ENCODE results near the gene HOXC10.

The HOXC10 gene

GRCh38 chr12:53982648-53983567, 2.0 kb upstream of the HOXC10 start:
- TF ChIP-seq EZH2 (IDR thresholded peaks at IDR 0.05) (no peak), POLR2AphosphoS5 (IDR thresholded peaks at IDR 0.05; ENCODE audit: borderline replicate concordance, low read depth, low read length) (no peak), FOXP2 (optimal IDR thresholded peaks at IDR 0.05; ENCODE audit: control extremely low read depth, extremely low read length, insufficient read depth) (no peak)
- Histone ChIP-seq H3K36me3 (ENCODE audit: insufficient read depth, low read length) (no peaks in the 10 kb centered on the region), H3K4me3 (no peak overlapping the region; the same call in 1 of the 2 replicates), H3K27ac (peak overlapping the region; percentile 83; the same call in 1 of the 2 replicates), H3K9ac (ENCODE audit: insufficient read length) (peak overlapping the region; percentile 71), H3K9me3 (ENCODE audit: low read depth, low read length) (no peaks in the 10 kb centered on the region)
- DNase-seq (ENCODE audit: low read depth, low spot score): no peak

GRCh38 chr12:53983568-53983949, 1.4 kb upstream of the HOXC10 start:
- H3K9me3 ChIP-seq (ENCODE audit: low read depth, low read length): no peaks in the 10 kb centered on the region
- H3K36me3 ChIP-seq (ENCODE audit: insufficient read depth, low read length): no peaks in the 10 kb centered on the region
- peak overlapping the region; percentile 72 for H3K27ac ChIP-seq
- H3K4me3 ChIP-seq: peak overlapping the region; percentile 72
- no peak for DNase-seq (ENCODE audit: low read depth, low spot score)
- TF ChIP-seq POLR2AphosphoS5 (IDR thresholded peaks at IDR 0.05; ENCODE audit: borderline replicate concordance, low read depth, low read length) (no peak), FOXP2 (optimal IDR thresholded peaks at IDR 0.05; ENCODE audit: control extremely low read depth, extremely low read length, insufficient read depth) (no peak), EZH2 (IDR thresholded peaks at IDR 0.05) (no peak)
- peak overlapping the region; percentile 71 for H3K9ac ChIP-seq (ENCODE audit: insufficient read length)

- TF ChIP-seq POLR2AphosphoS5 (IDR thresholded peaks at IDR 0.05; ENCODE audit: borderline replicate concordance, low read depth, low read length) (no peak), EZH2 (IDR thresholded peaks at IDR 0.05) (no peak), FOXP2 (optimal IDR thresholded peaks at IDR 0.05; ENCODE audit: control extremely low read depth, extremely low read length, insufficient read depth) (no peak)
- Histone ChIP-seq H3K27ac (peak overlapping the region; percentile 72), H3K36me3 (ENCODE audit: insufficient read depth, low read length) (no peaks in the 10 kb centered on the region), H3K4me3 (peak overlapping the region; percentile 72), H3K9ac (ENCODE audit: insufficient read length) (peak overlapping the region; percentile 71), H3K9me3 (ENCODE audit: low read depth, low read length) (no peaks in the 10 kb centered on the region)
- DNase-seq (ENCODE audit: low read depth, low spot score): no peak
These were observed 885 bp upstream of the HOXC10 start for GRCh38 chr12:53983950-53984572.

GRCh38 chr12:53985692-53985993, 697 bp downstream of the HOXC10 start:
- DNase-seq (ENCODE audit: low read depth, low spot score): no peak
- peak overlapping the region; percentile 79 for H3K9ac ChIP-seq (ENCODE audit: insufficient read length)
- no peaks in the 10 kb centered on the region for H3K9me3 ChIP-seq (ENCODE audit: low read depth, low read length)
- no peaks in the 10 kb centered on the region for H3K36me3 ChIP-seq (ENCODE audit: insufficient read depth, low read length)
- H3K27ac ChIP-seq: no peak overlapping the region
- TF ChIP-seq EZH2 (IDR thresholded peaks at IDR 0.05) (no peak), FOXP2 (optimal IDR thresholded peaks at IDR 0.05; ENCODE audit: control extremely low read depth, extremely low read length, insufficient read depth) (no peak), POLR2AphosphoS5 (IDR thresholded peaks at IDR 0.05; ENCODE audit: borderline replicate concordance, low read depth, low read length) (no peak)
- H3K4me3 ChIP-seq: peak overlapping the region; percentile 82

- TF ChIP-seq POLR2AphosphoS5 (IDR thresholded peaks at IDR 0.05; ENCODE audit: borderline replicate concordance, low read depth, low read length): no peak
- TF ChIP-seq FOXP2 (optimal IDR thresholded peaks at IDR 0.05; ENCODE audit: control extremely low read depth, extremely low read length, insufficient read depth): no peak
- TF ChIP-seq EZH2 (IDR thresholded peaks at IDR 0.05): no peak
- H3K36me3 ChIP-seq (ENCODE audit: insufficient read depth, low read length): no peaks in the 10 kb centered on the region
- DNase-seq (ENCODE audit: low read depth, low spot score): no peak
- peak overlapping the region; percentile 82 for H3K4me3 ChIP-seq
- H3K9ac ChIP-seq (ENCODE audit: insufficient read length): peak overlapping the region; percentile 79
- no peak overlapping the region for H3K27ac ChIP-seq
- no peaks in the 10 kb centered on the region for H3K9me3 ChIP-seq (ENCODE audit: low read depth, low read length)
These were observed 1.2 kb downstream of the HOXC10 start for GRCh38 chr12:53985994-53986685.

- Histone ChIP-seq H3K36me3 (ENCODE audit: insufficient read depth, low read length) (no peaks in the 10 kb centered on the region), H3K9me3 (ENCODE audit: low read depth, low read length) (no peaks in the 10 kb centered on the region), H3K9ac (ENCODE audit: insufficient read length) (peak overlapping the region; percentile 79), H3K4me3 (peak overlapping the region; percentile 82), H3K27ac (no peak overlapping the region)
- DNase-seq (ENCODE audit: low read depth, low spot score): no peak
- TF ChIP-seq POLR2AphosphoS5 (IDR thresholded peaks at IDR 0.05; ENCODE audit: borderline replicate concordance, low read depth, low read length): no peak
- no peak for TF ChIP-seq FOXP2 (optimal IDR thresholded peaks at IDR 0.05; ENCODE audit: control extremely low read depth, extremely low read length, insufficient read depth)
- no peak for TF ChIP-seq EZH2 (IDR thresholded peaks at IDR 0.05)
These were observed 1.9 kb downstream of the HOXC10 start for GRCh38 chr12:53986686-53987483.

GRCh38 chr12:53987787-53988230, 2.9 kb downstream of the HOXC10 start:
- H3K27ac ChIP-seq: no peak overlapping the region
- H3K36me3 ChIP-seq (ENCODE audit: insufficient read depth, low read length): no peaks in the 10 kb centered on the region
- no peak for DNase-seq (ENCODE audit: low read depth, low spot score)
- no peaks in the 10 kb centered on the region for H3K9me3 ChIP-seq (ENCODE audit: low read depth, low read length)
- H3K4me3 ChIP-seq: no peak overlapping the region
- H3K9ac ChIP-seq (ENCODE audit: insufficient read length): no peak overlapping the region
- no peak for TF ChIP-seq FOXP2 (optimal IDR thresholded peaks at IDR 0.05; ENCODE audit: control extremely low read depth, extremely low read length, insufficient read depth)
- no peak for TF ChIP-seq POLR2AphosphoS5 (IDR thresholded peaks at IDR 0.05; ENCODE audit: borderline replicate concordance, low read depth, low read length)
- TF ChIP-seq EZH2 (IDR thresholded peaks at IDR 0.05): no peak

Data from SK-N-MC (cell line).